M059J (cell line): ENCODE results near the gene NET1. TPM values are rescaled to one million over a fixed set of nuclear protein-coding genes. Genes with fewer than 3 reads are reported as not detected.

Source experiments
- DNase-seq: peaks from one replicate; pipeline ENCODE4 v3.0.0-alpha.2; 2012; ENCODE audit warnings: low read depth
- total RNA-seq: library from RNA; depleted of rRNA; stranded (reverse); fragments of >200 nt; shearing (Covaris generic); gene quantifications from 2 replicates; pipeline ENCODE4 v1.2.3, GENCODE V29; 2014

NET1 gene
- total RNA-seq, 1 experiment from 2014 or later = 16.3 TPM

DNA sequence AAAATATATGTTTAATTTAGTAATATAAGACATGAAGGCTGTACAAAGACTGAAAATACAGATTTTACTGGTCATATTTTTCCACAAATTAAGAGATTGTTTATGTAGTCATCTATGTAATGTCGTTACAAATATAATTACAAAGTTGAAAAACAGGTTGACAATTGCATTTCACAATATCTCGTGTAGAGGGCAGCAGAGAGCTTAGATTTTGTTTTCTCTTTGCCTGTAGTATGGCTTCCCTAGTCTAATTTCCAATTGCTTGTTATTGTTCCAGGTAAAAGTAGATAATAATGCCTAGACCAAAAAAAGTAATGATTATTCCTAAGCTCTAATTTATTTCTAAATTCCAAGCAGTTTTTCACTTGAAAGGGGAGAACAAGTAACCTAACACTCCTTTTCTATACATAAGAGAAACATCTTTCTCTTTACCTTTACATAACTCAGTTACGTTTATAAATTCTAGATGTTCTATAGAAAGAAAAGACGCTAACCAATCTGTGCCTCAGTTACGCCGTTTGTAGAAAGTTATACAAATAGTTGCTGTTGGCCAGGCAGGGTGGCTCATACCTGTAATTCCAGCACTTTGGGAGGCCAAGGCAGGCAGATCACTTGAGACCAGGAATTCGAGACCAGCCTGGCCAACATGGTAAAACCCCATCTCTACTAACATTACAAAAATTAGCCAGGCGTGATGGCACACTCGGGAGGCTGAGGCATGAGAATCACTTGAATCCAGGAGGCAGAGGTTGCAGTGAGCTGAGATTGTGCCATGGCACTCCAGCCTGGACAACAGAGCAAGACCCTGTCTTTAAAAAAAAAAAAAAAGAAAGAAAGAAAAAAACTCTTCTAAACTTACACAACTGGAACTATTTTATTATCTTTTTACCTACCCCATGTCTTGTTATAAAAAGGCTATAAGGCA, 30.0 kb downstream of the NET1 start:
- DNase-seq = peak; percentile 39

DNA sequence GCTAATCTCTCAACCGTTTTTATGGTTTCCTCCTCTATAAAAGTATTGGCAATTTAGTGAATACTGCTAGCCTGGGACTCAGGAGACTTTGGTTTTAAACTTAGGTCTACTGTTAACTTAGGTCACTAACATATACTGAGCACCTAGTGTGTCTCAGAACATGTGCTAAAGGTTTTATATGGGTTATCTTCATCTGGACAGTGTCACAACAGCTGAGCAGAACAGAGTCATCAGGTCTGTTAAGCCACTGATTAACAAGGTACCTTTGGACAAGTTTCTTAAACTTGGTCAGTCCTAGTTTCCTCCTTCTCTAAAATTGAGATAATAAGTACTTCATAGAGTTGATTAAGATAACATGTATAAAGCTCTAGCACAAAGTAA, 30.6 kb downstream of the NET1 start:
- DNase-seq = no peak

DNA sequence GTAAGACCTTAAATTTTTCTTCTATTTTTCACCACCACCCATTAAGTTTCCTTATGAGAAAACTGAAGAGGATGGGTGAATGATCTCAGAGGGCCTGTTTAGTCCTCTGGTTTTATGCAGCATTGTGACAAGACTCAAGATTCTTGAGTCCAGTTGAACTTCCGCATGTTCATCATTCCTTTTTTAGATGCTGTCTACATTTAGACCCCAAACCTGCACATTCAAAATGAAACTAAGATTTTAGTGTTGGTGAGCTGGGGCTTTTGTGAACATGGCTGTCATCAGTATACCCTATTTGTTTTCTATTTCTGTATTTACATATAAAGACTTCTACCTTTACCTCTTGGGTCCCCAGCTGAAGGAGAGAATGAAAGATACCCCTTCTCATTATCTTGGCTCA, 31.1 kb downstream of the NET1 start:
- no peak for DNase-seq

DNA sequence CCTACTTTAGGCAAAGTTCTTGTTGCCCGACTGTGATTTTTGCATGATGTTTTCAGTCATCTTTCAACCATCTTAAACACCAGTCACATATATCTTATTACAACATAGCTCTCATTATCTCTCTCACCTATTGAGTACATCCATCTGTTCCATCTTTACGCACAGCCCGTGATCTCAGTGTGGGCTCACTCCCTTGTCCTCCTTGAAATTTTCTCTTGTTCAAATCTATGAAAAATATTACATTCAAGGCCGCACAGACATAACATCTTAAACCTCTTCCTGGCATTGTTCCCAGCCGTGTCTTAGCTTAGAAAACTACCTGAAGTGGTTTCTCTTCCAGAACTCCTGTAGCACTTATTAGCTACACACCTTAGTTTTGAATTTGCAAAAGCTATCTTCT, 32.6 kb downstream of the NET1 start:
- no peak for DNase-seq

DNA sequence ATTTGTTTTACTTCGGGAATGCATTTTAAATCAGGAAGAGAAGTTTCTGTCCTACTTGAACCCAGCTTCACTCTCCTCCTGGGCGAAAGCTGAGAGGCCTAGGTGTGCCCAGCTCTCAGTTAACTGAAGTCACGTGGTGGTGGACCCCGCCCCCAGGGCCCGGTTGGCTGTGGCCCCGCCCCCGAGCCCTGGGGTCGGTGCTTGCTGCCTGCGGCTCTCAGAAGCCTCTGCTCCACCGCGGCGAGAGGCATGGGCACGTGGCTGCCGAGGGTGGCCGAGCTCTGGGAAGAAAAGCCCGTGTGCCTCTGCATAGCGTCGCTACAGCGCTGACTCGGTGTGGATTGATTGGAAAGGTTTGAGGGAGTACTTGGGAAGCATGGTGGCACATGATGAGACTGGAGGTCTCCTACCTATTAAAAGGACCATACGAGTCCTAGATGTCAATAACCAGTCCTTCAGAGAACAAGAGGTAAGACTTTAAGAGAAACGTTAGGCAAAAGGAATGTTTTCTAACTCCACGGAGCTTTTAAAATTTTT, 34.1 kb downstream of the NET1 start:
- no peak for DNase-seq

DNA sequence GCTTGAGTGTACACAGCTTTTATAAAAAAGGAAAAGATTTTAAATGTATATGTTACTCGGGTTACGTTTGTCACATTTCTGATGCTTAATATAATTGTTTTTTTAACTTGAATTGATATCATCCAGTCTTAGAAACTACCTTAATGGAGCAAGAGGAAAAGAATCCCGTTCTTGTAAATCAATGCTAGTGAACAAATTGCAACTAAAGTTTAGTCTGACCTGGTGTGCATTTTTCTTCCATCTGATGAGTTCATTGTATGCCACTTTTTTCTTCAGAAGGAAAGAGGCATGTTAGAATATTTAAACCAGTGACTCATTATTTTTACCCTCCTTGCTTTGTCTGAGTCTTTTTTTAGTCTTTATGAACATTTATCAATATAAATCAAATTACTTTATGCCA, 34.7 kb downstream of the NET1 start:
- DNase-seq = no peak

DNA sequence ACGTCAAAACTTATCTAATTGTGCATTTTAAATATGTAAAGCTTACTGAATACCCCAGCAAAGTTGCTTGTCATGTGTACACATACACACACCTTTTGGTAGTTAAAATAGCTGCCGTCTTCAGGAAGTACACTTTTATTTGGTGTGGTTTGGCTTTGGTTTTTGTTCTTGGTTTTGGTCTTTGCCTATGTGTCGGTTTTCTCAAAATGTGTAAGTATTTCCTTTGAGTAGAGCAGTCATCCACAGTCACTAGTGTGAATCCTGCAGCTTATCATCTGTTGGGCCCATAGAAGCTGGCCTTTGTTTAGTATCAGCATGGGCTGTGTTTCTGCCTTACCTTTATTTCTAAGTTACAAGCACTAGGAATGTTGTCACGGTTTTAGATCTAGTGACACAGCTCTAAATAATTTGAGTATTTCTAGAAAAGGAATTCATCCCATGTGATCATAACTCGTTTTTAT, 35.3 kb downstream of the NET1 start:
- peak; percentile 12 for DNase-seq

DNA sequence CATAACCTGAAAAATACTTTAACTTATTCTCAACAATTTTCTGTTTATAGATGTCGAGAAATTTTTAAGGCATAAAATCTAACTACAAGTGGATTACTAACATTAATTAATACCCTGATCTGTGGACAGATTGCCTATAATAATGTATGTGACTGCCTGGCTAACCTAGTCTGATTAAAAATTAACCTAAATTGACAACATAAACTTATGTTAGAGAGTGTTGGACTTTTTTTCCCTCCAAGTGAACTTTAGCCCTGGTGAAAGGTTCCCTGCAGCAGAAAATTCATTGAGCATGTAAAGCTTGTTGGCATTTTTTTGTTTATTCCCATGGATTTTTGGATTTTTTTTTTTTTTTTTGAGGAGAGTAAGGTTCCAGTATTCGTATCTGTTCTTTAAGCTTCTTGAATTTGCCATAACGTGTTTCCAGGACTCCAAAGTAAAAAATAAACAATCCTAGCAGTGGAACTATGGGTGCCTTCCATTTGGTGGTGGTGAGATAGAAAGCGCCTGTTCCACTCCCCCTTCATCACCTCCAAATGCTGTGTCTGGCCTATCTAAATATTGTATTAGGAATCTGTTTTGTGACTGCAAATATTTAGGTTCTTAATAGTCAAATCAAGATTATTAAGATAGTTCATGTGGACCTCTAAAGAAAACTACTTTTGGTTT, 36.1 kb downstream of the NET1 start:
- DNase-seq = no peak

DNA sequence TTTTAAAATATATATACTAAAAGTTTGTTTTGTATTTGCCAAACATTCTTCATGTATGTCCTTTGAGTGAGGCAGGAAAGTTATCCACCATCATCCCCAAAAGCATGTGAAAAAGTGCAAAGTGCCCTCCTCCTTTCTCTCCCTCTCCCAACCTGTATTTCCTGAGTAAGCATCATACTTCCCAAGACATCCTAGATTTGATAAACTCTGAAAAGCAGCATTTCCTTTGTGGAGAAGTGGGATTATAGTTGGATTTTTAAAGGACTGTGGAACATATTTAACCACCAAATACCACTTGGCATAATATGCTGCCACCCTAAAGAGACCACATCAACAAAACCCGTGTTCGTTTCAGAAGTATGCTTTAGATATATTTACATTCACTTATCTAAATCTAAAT, 36.9 kb downstream of the NET1 start:
- DNase-seq = no peak

DNA sequence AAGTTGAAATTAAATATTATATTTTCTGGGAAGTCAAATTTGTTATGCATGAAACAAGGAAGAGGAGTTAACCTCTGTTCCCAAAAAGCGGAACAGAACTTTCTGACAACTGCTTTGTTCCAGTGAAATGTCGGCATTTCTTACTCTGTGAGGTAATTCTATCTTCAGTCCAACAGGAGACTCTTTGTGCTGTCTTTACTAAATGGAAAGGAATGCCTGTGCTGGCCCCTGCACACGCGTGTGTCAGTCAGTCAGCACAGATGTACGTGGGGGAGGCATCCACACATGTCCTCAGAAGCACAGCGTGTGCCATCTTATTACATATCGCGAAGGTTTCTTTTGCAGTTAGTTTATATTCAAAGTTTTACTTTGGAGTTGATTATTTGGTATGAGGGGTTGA, 37.5 kb downstream of the NET1 start:
- DNase-seq = no peak

DNA sequence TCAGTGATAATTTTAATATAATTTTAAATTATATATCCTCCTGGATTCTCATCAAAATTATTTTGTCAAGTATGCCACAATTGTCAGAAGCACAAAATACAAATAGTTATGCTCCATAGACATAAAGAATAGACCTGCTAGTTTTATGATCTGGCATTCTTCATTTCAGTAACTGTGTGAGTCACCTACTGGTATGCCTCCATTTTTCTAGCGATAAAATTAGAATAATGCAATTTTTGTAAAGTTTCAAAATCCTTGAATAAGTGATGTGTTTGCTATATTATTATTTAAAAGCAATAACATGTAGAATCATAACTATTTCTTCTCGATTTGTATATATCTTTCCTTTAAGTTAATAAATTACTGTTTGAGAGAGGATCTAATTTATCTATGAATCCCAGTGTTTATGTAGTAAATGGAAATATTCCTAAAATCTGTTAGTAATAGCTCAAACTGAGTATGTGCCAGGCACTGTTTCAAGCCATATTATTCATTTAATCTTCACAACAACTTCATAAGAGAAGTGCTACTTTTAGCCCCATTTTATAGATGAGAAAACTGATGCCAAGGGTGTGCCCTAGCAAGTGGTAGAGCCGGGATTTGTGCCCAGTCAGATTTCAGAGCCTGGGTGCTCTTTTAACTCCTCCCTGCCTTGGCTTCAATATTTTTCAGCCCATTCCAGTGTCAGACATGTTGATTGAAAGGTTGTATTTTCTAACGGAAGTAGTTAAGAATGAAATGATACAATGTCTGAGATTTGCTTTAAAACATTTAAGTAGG, 38.4 kb downstream of the NET1 start:
- DNase-seq = no peak

DNA sequence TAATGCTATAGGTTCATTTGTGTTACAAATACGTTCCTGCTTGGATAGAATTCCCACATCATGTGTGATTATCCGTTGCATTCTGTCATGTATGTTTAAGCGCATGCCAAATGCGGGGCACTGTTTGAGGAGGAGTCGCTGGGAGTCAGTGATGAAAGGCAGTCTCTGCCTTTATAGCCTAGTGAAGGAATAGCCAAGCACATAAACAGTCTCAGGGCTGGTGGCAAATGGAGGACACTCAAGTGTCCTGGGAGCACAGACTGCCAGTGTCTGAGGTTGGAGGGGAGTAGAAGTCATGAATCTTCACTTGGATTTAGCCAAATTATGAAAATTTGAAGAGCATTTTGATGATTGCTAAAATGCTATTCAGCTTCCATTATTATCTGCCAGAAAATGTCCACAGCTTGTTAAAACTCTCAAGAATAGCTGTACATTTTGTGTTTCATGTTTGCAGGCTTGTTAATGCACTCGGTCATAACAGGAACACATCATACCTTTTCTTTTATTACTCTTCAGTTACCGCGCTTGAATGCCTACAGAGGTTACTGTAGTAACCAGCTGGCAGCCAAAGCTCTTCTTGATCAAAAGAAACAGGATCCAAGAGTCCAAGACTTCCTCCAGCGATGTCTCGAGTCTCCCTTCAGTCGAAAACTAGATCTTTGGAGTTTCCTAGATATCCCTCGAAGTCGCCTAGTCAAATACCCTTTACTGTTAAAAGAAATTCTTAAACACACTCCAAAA, 41.6 kb downstream of the NET1 start:
- no peak for DNase-seq

DNA sequence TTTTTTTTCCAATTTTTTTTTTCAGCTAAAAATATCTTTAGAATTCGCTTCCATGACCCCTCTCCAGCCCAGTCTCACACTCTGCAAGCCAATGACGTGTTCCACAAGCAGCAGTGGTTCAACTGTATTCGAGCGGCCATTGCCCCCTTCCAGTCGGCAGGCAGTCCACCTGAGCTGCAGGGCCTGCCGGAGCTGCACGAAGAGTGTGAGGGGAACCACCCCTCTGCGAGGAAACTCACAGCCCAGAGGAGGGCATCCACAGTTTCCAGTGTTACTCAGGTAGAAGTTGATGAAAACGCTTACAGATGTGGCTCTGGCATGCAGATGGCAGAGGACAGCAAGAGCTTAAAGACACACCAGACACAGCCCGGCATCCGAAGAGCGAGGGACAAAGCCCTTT, 44.2 kb downstream of the NET1 start:
- DNase-seq = no peak

DNA sequence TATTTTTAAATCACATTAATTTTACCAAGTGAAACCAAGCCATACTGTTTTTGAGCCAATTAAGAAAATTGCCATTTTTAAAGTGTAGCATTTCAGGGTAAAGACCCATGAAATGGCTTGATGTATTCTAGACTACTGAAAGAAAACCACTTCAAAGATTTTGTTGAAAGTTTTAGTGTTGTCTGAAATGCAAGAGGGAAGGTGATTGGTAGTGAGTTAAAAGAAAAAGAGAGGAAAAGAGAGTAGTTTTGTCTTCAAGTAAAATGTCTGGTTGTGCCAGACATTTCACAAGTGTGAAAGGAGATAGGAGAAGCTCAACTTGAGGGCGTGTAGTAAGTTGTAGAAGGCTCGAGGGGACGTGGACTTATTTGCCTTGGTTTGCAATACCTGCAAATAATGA, 45.4 kb downstream of the NET1 start:
- no peak for DNase-seq

DNA sequence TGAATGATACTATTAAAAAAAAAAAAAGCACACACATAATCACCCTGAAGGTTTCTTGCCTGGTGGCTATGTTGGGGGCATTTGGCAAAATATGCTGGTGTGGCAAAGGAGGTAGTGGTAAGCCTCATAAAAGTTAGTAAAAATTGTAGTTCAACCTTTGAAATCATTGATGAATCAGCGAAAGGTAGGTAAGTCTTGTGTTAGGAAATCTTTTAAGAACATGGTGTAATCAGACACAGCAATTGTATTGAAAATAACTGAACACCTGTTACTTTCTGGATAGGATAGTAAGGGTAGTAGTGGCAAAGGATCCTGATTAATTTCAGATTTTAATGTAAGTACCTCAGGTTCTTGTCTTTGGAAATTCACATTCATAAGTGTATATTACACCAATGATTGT, 46.1 kb downstream of the NET1 start:
- DNase-seq = no peak

DNA sequence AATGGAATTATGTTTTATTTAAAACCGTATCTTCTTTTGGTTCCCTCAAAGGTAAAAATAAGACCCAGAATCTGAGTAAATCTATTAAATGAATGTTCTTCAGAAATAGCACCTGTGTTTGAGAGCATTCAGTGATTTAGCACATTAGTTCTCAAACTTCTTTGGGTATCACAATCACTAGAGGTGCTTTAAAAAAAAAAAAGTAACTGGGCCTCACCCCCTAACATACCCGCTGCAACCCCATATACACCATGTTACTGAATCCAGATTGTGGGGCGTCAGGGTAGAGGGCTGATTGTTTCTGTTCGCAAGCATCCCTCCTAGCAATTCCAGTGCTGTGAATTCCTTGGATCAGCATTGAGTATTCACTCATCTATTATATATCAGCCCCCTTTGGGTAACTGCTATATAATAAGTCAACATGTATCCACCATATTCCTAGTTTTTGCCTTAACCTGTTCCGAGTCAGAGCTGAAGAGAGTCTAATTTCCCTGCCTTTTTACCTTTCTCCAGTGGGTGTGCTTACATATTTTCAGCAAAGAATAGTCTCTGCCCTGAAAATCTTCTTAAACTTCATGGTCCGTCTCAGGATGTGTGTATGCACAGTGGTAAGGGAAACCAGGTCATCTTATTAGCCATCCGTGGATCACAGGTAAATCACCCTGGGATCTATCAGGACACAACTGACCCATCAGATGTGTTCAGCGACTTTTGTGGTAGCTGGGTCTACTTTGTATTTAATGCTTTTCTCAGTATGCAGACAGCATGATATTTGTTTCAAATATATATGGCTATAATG, 46.8 kb downstream of the NET1 start:
- no peak for DNase-seq

DNA sequence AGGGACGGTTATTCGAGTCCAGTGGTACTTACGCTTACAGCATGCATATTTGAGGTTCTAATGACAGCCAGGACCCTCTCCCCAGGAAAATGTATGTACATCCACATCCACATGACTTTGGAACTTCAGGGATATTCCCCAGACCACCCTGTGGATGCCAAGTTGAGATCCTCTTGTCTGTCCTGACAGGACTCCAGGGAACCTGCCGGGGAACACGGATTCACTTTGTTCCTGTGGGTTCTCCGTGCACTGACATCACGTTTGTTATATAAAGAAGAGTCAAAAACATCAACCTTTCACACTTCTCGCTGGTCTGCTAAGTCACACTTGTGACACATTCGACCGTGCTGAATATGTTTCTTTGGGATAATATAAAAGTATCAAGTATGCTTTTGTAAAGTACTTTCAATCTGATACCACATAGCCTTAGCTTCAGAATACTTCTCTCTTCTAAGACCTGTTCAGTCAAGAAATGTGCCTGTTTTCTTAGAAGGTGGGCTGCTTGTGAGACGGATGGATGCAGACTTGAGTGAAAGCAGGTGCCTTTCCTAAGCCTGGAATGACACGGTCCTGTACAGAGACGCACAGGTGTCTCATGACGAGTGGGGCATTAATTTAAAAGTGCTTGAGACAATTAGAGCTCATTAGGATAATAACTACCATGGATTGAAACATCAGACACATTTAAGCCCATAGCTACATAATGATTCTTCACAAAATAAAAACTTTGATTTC, 48.3 kb downstream of the NET1 start:
- no peak for DNase-seq

DNA sequence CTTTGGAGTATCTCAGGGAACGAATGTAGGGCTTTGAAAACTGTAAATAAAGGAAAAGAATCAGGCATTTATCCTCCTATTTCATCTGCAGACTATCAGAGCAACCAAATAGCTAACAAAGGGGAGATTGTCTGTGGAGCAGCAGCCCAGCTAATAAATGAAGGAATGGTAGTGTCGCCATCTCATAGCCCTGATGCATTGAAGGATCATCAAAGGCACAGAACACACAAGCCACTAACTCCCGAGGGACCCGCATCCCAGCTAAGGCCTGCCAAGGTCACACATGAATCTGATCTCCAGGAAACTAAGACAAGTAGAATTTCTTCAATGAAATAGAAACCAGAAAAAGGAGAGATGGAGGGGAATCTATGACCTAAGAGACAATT, 48.8 kb downstream of the NET1 start:
- no peak for DNase-seq

DNA sequence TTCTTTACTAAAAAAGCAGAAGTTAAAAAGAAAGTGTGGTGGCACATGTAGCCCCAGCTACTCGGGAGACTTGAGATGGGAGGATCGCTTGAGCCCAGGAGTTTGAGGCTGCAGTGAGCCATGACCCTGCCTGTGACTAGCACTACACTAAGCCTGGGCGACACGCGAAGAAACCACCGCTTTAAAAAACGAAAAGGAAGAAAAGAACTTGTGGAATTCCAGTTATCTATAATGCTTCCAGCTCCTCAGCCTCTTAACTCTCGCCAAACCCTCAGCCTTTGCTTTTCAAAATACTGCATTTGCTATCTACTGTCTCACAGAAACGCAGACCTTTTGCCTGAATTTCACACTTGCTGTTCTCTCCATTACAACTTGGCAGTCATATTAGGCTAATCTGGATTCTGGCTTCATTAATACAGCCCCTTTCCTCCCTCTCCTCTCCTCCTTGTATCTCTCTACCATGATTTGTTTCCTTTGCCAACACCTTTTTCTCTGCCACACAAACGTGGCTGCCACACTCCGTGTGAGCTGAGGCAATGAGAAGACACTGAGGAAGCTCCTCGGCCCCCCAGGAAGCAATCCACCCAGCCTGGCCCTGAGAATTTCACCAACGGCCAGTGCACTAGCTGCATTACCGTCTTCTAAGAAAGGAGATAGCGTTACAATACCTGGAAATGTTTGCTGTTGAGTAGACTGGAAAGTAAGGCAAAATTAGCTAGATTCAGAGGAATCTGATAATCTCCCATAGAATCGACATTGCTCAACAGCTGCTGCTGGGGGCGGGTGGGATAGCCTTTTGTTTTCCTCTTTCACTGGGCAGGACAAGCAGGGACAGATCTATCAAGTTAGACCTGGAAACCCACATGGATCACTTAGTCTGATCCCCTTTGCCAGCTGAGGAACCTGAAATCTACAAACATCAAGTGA, 49.8 kb downstream of the NET1 start:
- no peak for DNase-seq
